Measurements from ENCODE around the gene GPN3. TPM values are rescaled to one million over a fixed set of nuclear protein-coding genes. Genes with fewer than 3 reads are reported as not detected.

Gene GPN3
- total and polyA plus RNA-seq, 2 of the 13 experiments (the other 11 are each of a cell fraction or from before 2014, with no cell fraction given), result 28.7 to 29.5 TPM

- TF ChIP-seq ZNF275 (CRISPR knock-in tag; IDR thresholded peaks at IDR 0.05; ENCODE audit: borderline replicate concordance) (0 out of 2 replicates have a peak, but pooled peaks have one; percentile 38), ARID4A (CRISPR knock-in tag; IDR thresholded peaks at IDR 0.05; ENCODE audit: borderline replicate concordance) (peak; percentile 92), PHF5A (CRISPR knock-in tag; IDR thresholded peaks at IDR 0.05; ENCODE audit: low read depth, unreplicated experiment) (no peak), MYPOP (CRISPR knock-in tag; IDR thresholded peaks at IDR 0.05) (peak; percentile 50; the same call in 1 of the 2 replicates), ISL2 (CRISPR knock-in tag; IDR thresholded peaks at IDR 0.05) (0 out of 2 replicates have a peak, but pooled peaks have one; percentile 41), RAD21 (CRISPR knock-in tag; IDR thresholded peaks at IDR 0.05) (0 out of 2 replicates have a peak, but pooled peaks have one; percentile 28), NR2F2 (IDR thresholded peaks at IDR 0.05; ENCODE audit: borderline replicate concordance, low read depth) (peak; percentile 23; the same call in 1 of the 2 replicates), NFE2L2 (IDR thresholded peaks at IDR 0.05; ENCODE audit: low read length) (no peak), NBN (conservative IDR thresholded peaks at IDR 0.05) (no peak), POLR2G (IDR thresholded peaks at IDR 0.05; ENCODE audit: low read depth, low read length) (peak; percentile 92), XBP1 (CRISPR knock-in tag; IDR thresholded peaks at IDR 0.05) (no peak), ZNF264 (CRISPR knock-in tag; IDR thresholded peaks at IDR 0.05) (no peak), ELK4 (CRISPR knock-in tag; IDR thresholded peaks at IDR 0.05; ENCODE audit: borderline replicate concordance) (no peak), ZNF724P (CRISPR knock-in tag; IDR thresholded peaks at IDR 0.05; ENCODE audit: borderline replicate concordance) (peak; percentile 43; the same call in 1 of the 2 replicates), MYC (CRISPR knock-in tag; IDR thresholded peaks at IDR 0.05; ENCODE audit: borderline replicate concordance) (peak; percentile 96), RXRA (CRISPR knock-in tag; IDR thresholded peaks at IDR 0.05) (peak; percentile 57; the same call in 1 of the 2 replicates), ETS1 (CRISPR knock-in tag; IDR thresholded peaks at IDR 0.05) (no peak), NFATC3 (CRISPR knock-in tag; IDR thresholded peaks at IDR 0.05) (no peak), KAT8 (CRISPR knock-in tag; IDR thresholded peaks at IDR 0.05) (peak; percentile 84), SATB2 (CRISPR knock-in tag; IDR thresholded peaks at IDR 0.05) (peak; percentile 61; the same call in 1 of the 2 replicates)
Measured at GRCh38 chr12:110403146-110403975, 64.7 kb downstream of the GPN3 start, which contains the start of gene ANAPC7 (continued).

All from HepG2 (cell line).